Gastroesophageal sphincter (tissue), 4 donors: ENCODE results near the gene SPATA45. TPM values are rescaled to one million over a fixed set of nuclear protein-coding genes. Genes with fewer than 3 reads are reported as not detected.
"Not testable (repeated sequence)": the region's sequence is repeated elsewhere in the genome, so short reads cannot be mapped to it uniquely, and the experiment has no call there.

Experiments used
- ATAC-seq: fragments of 150-250 bp; one replicate; pipeline ENCODE4 v1.9.1; 2016; ENCODE audit warnings: mild to moderate bottlenecking, moderate library complexity
- H3K27ac ChIP-seq, 4 donors: fragments of 200-600 bp; sonication (generic) in 3 of 4; 1 replicate in 3 of 4; 2 replicates in 1 of 4; pipeline ENCODE4 v1.5.1; 2016 to 2019
- H3K27me3 ChIP-seq: fragments of 200-600 bp; sonication (generic); one replicate; pipeline ENCODE4 v1.5.1; 2019
- H3K36me3 ChIP-seq, 2 donors: fragments of 200-600 bp; sonication (generic); one replicate each; pipeline ENCODE4 v1.5.1; 2019; ENCODE audit warnings: control low read depth in 1 of 2
- H3K4me1 ChIP-seq, 3 donors: fragments of 200-600 bp; sonication (generic); 1 replicate in 2 of 3; 2 replicates in 1 of 3; pipeline ENCODE4 v1.5.1; 2016 to 2019; ENCODE audit warnings: control low read depth in 2 of 3
- H3K4me3 ChIP-seq, 2 donors: fragments of 200-600 bp; sonication (generic); one replicate each; pipeline ENCODE4 v1.5.1; 2019; ENCODE audit warnings: mild to moderate bottlenecking in 1 of 2, moderate library complexity in 1 of 2
- H3K9me3 ChIP-seq, 3 donors: fragments of 200-600 bp; sonication (generic); one replicate each; pipeline ENCODE4 v1.5.1; 2017 to 2019; ENCODE audit warnings: control low read depth in 2 of 3
- CTCF ChIP-seq, 4 experiments: fragments of 200-600 bp in 2 of 4; fragments of 450-650 bp in 2 of 4; sonication (generic) in 1 of 4; IDR thresholded peaks; one replicate each; pipeline ENCODE4 v1.5.1; 2017 to 2019; ENCODE audit warnings: antibody characterized with exemption in 4 of 4, mild to moderate bottlenecking in 2 of 4, moderate library complexity in 2 of 4
- EP300 ChIP-seq: sonication (generic); formaldehyde crosslinking; IDR thresholded peaks from one replicate; pipeline ENCODE4 v1.6.1; 2017; ENCODE audit warnings: antibody characterized with exemption, mild to moderate bottlenecking
- POLR2A ChIP-seq, 2 donors: fragments of 450-650 bp; IDR thresholded peaks; one replicate each; pipeline ENCODE4 v1.6.1; 2017; ENCODE audit warnings: antibody characterized with exemption in 2 of 2, mild to moderate bottlenecking in 2 of 2, moderate library complexity in 1 of 2
- POLR2AphosphoS5 ChIP-seq: sonication (generic); formaldehyde crosslinking; IDR thresholded peaks from one replicate; pipeline ENCODE4 v1.6.1; 2017; ENCODE audit warnings: antibody characterized with exemption
- WGBS, 2 donors: methylation state at CpG; one replicate each; pipeline ENCODE4 v1.1.5; 2018; ENCODE audit warnings: low coverage in 1 of 2; 5-methylcytosine and 5-hydroxymethylcytosine counted together
- total RNA-seq, 4 donors: library from RNA; depleted of rRNA; stranded (reverse); fragments of >200 nt; gene quantifications; one replicate each; pipeline ENCODE4 v1.1.0, GENCODE V29; 2016

Gene SPATA45
- total RNA-seq, 4 donors from 2014 or later: not detected

GRCh38 chr1:212838145-212838544 is 9.3 kb downstream of the SPATA45 start:
- 98 to 100% methylated on average over 1 to 4 of the region's 5 CpGs for WGBS, 2 donors
- no peak for TF ChIP-seq POLR2A (IDR thresholded peaks at IDR 0.05)
- TF ChIP-seq EP300: no peak
- TF ChIP-seq POLR2AphosphoS5: no peak
- no peak for TF ChIP-seq CTCF (IDR thresholded peaks at IDR 0.05)
- Histone ChIP-seq H3K9me3 (no peaks in the 10 kb centered on the region), H3K4me3 (no peak overlapping the region), H3K27ac (no peak overlapping the region), H3K27me3 (no peaks in the 10 kb centered on the region), H3K4me1 (no peaks in the 10 kb centered on the region), H3K36me3 (no peaks in the 10 kb centered on the region)
- ATAC-seq: no peak

DNA sequence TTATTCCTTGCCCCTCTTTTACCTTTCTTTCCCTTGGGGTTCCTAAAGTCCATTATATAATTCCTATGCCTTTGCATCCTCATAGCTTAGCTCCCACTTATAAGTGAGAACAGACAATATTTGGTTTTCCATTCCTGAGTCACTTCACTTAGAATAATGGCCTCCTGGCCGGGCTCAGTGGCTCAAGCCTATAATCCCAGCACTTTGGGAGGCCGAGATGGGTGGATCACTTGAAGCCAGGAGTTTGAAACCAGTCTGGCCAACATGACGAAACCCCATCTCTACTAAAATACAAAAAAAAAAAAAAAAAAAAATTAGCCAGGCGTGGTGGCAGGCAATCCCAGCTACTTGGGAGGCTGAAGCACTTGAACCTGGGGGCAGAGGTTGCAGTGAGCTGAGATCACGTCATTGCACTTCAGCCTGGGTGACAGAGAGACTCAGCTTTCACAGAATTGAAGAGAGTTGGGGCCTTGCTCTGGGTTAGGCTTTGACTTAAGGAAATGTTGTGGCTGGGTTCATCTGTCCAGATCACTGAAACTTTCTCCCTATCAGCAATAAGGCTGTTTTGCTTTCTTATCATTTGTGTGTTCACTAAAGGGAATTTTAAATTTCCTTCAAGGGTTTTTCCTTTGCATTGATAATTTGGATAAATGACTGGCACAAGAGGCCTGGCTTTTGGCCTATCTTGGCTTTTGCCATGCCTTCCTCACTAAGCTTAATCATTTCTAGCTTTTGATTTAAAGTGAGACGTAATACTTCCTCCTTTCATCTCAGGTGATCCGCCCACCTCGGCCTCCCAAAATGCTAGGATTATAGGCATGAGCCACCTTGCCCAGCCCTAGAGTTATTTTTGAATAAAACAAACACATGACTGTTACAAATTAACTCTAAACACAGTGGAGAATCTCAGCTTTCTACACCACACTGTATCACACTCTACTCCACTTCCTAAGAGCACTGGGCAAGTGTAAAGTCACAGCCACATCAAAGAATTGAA is 13.9 kb downstream of the SPATA45 start:
- H3K4me3 ChIP-seq, ATAC-seq, H3K27me3 ChIP-seq, H3K36me3 ChIP-seq, H3K27ac ChIP-seq, H3K9me3 ChIP-seq, H3K4me1 ChIP-seq: not testable (repeated sequence)
- WGBS, 2 donors: 81 to 86% methylated on average over 3 to 8 of the region's 8 CpGs

DNA sequence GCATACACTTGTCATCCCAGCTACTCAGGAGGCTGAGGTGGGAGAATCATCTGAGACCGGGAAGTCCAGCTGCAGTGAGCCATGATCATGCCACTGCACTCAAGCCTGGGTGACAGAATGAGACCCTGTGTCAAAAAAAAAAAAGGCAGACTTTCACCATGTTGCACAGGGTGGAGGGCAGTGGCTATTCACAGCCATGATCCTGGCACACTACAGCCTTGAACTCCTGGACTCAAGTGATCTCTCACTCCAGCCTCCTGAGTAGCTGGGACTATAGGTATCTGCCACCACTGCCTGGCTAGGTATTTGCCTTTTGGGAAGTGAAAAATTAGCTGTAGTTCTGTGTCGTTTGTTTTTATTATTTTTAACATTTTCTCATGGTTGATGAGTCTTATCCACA is 19.1 kb downstream of the SPATA45 start:
- Histone ChIP-seq H3K4me1 (no peaks in the 10 kb centered on the region), H3K4me3 (no peak overlapping the region), H3K27ac (no peak overlapping the region), H3K9me3 (peaks cover 0 to 17% (median 0%) of the 10 kb centered on the region in 3 donors), H3K36me3 (no peaks in the 10 kb centered on the region), H3K27me3 (no peaks in the 10 kb centered on the region)
- WGBS, 2 donors: 64 to 84% methylated on average over 1 to 2 of the region's 2 CpGs
- ATAC-seq: no peak
- no peak for TF ChIP-seq POLR2AphosphoS5
- TF ChIP-seq POLR2A (IDR thresholded peaks at IDR 0.05): no peak
- TF ChIP-seq EP300: no peak
- TF ChIP-seq CTCF (IDR thresholded peaks at IDR 0.05): no peak

DNA sequence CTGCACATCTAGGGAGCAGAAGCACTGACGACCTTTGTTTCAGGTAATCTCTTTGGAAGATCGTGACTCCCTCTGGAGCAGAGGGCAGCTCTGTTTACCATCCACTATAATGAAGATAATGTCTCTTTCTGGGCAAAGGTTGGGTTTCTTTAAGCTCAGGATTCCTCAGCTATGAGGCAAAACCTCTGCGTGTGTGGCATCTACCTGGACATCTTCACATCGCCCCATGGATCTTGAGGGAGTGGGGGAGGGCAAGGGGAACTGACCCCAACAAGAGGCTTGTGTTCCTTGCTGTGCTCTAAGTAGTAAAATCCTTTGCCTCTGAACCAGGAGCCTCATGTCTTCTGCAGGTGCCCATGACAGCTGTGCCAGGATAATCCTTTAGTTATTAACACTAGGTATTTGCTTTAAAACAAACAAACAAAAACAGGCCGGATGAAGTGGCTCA is 19.6 kb downstream of the SPATA45 start:
- 74 to 76% methylated on average over 3 to 5 of the region's 5 CpGs for WGBS, 2 donors
- Histone ChIP-seq H3K27me3 (no peaks in the 10 kb centered on the region), H3K9me3 (peaks cover 0 to 17% (median 0%) of the 10 kb centered on the region in 3 donors), H3K36me3 (no peaks in the 10 kb centered on the region), H3K27ac (no peak overlapping the region), H3K4me1 (no peaks in the 10 kb centered on the region), H3K4me3 (no peak overlapping the region)
- no peak for TF ChIP-seq EP300
- TF ChIP-seq POLR2A (IDR thresholded peaks at IDR 0.05): no peak
- no peak for TF ChIP-seq CTCF (IDR thresholded peaks at IDR 0.05)
- TF ChIP-seq POLR2AphosphoS5: no peak
- no peak for ATAC-seq

DNA sequence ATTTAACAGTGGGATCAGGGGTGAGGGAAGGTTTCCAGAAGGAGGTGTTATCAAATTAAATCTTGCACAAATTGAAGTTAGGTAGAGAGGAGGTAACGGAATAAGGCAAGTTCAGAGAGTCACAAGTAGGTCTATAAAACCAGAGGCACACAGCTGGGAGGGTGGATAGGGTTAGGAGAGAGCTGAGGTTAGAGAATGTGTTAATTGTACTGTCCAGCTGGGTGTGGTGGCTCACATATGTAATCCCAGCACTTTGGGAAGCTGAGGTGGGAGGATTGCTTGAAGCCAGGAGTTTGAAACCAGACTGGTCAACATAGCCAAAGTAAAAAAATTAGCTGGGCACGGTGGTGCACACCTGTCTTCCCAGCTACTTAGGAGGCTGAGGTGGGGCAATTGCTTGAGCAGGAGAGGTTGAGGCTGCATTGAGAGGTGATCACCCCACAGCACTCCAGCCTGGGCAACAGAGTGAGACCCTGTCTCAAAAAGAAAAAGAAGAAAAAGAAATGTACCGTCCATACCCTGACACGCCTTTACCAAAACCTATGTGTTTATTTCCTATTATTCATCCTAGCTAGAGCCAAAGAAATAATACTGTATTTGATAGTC is 20.2 kb downstream of the SPATA45 start:
- 86 to 100% methylated on average over 3 to 4 of the region's 4 CpGs for WGBS, 2 donors
- H3K4me3 ChIP-seq: no peak overlapping the region
- TF ChIP-seq CTCF (IDR thresholded peaks at IDR 0.05) (no peak), POLR2A (IDR thresholded peaks at IDR 0.05) (no peak), POLR2AphosphoS5 (no peak), EP300 (no peak)
- no peak for ATAC-seq
- H3K36me3 ChIP-seq: no peaks in the 10 kb centered on the region
- H3K4me1 ChIP-seq: no peaks in the 10 kb centered on the region
- no peak overlapping the region for H3K27ac ChIP-seq
- peaks cover 0 to 17% (median 0%) of the 10 kb centered on the region in 3 donors for H3K9me3 ChIP-seq
- no peaks in the 10 kb centered on the region for H3K27me3 ChIP-seq
